Measurements from ENCODE around the gene RPS16.

RPS16 gene

DNA sequence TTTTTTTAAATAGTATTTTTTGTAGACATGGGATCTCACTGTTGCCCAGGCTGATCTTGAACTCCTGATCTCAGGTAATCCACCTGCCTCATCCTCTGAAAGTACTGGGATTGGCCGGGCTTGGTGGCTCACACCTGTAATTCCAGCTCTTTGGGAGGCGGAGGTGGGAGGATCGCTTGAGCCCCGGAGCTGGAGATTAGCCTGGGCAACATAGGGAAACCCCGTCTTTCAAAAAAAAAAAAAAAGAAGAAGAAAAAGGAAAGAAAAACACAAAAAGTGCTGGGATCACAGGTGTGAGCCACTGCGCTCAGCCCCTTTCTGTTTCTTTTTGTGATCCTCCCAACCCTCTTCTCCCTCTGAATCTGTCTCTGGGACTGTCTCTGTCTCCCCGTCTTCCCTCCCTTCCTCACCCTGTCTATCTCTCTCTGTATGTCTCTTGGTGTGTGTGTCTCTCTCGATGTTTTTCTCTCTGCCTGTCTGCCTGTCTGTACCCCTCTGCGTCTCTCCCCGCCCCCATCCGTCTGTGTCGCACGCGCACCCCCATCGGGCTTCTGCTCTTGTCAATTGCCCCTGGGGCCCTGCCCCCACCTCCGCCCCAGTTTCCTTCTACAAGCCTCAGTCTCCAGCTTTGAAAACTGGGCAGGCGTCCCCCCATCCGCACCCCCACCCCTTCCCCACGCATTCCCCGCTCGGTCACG lies 29.6 kb downstream of the RPS16 start (continued):
- TF ChIP-seq, protein P1, sequence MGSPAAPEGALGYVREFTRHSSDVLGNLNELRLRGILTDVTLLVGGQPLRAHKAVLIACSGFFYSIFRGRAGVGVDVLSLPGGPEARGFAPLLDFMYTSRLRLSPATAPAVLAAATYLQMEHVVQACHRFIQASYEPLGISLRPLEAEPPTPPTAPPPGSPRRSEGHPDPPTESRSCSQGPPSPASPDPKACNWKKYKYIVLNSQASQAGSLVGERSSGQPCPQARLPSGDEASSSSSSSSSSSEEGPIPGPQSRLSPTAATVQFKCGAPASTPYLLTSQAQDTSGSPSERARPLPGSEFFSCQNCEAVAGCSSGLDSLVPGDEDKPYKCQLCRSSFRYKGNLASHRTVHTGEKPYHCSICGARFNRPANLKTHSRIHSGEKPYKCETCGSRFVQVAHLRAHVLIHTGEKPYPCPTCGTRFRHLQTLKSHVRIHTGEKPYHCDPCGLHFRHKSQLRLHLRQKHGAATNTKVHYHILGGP (tag by site-specific recombination; IDR thresholded peaks at IDR 0.05): 0 out of 2 replicates have a peak, but pooled peaks have one; percentile 18
- TF ChIP-seq ZNF664 (tag by site-specific recombination; IDR thresholded peaks at IDR 0.05) (no peak), ZNF366 (tag by site-specific recombination; conservative IDR thresholded peaks at IDR 0.05) (peak; percentile 86), ZNF350 (tag by site-specific recombination; IDR thresholded peaks at IDR 0.05) (no peak), ZNF530 (tag by site-specific recombination; IDR thresholded peaks at IDR 0.05; ENCODE audit: low read depth) (no peak), ZBTB8A (tag by site-specific recombination; IDR thresholded peaks at IDR 0.05) (peak; percentile 24), ZNF529 (tag by site-specific recombination; IDR thresholded peaks at IDR 0.05; ENCODE audit: insufficient replicate concordance) (no peak), ZNF560 (tag by site-specific recombination; IDR thresholded peaks at IDR 0.05; ENCODE audit: borderline replicate concordance) (no peak), ZNF600 (tag by site-specific recombination; IDR thresholded peaks at IDR 0.05) (no peak), ZNF514 (tag by site-specific recombination; IDR thresholded peaks at IDR 0.05) (0 out of 2 replicates have a peak, but pooled peaks have one; percentile 9), ZNF221 (tag by site-specific recombination; IDR thresholded peaks at IDR 0.05; ENCODE audit: borderline replicate concordance) (no peak), EGR2 (tag by site-specific recombination; IDR thresholded peaks at IDR 0.05; ENCODE audit: low read depth) (peak; percentile 61), ZNF776 (tag by site-specific recombination; IDR thresholded peaks at IDR 0.05; ENCODE audit: borderline replicate concordance) (no peak), ZNF701 (tag by site-specific recombination; IDR thresholded peaks at IDR 0.05) (no peak), ZNF211 (tag by site-specific recombination; IDR thresholded peaks at IDR 0.05; ENCODE audit: low read depth) (no peak), YY2 (tag by site-specific recombination; IDR thresholded peaks at IDR 0.05) (no peak), ZNF214 (tag by site-specific recombination; IDR thresholded peaks at IDR 0.05; ENCODE audit: borderline replicate concordance) (no peak), ZNF658 (tag by site-specific recombination; IDR thresholded peaks at IDR 0.05) (no peak), ZNF544 (tag by site-specific recombination; IDR thresholded peaks at IDR 0.05) (no peak), ZNF629 (tag by site-specific recombination; IDR thresholded peaks at IDR 0.05) (no peak; the same call in 1 of the 2 replicates), IKZF3 (tag by site-specific recombination; IDR thresholded peaks at IDR 0.05) (no peak), ZNF133 (tag by site-specific recombination; IDR thresholded peaks at IDR 0.05) (no peak), MEIS1 (CRISPR knock-in tag; IDR thresholded peaks at IDR 0.05; ENCODE audit: borderline replicate concordance) (no peak), GLIS1 (tag by site-specific recombination; IDR thresholded peaks at IDR 0.05) (no peak; the same call in 1 of the 2 replicates), ZNF426 (tag by site-specific recombination; IDR thresholded peaks at IDR 0.05) (no peak)
- TF ChIP-seq, protein P2, sequence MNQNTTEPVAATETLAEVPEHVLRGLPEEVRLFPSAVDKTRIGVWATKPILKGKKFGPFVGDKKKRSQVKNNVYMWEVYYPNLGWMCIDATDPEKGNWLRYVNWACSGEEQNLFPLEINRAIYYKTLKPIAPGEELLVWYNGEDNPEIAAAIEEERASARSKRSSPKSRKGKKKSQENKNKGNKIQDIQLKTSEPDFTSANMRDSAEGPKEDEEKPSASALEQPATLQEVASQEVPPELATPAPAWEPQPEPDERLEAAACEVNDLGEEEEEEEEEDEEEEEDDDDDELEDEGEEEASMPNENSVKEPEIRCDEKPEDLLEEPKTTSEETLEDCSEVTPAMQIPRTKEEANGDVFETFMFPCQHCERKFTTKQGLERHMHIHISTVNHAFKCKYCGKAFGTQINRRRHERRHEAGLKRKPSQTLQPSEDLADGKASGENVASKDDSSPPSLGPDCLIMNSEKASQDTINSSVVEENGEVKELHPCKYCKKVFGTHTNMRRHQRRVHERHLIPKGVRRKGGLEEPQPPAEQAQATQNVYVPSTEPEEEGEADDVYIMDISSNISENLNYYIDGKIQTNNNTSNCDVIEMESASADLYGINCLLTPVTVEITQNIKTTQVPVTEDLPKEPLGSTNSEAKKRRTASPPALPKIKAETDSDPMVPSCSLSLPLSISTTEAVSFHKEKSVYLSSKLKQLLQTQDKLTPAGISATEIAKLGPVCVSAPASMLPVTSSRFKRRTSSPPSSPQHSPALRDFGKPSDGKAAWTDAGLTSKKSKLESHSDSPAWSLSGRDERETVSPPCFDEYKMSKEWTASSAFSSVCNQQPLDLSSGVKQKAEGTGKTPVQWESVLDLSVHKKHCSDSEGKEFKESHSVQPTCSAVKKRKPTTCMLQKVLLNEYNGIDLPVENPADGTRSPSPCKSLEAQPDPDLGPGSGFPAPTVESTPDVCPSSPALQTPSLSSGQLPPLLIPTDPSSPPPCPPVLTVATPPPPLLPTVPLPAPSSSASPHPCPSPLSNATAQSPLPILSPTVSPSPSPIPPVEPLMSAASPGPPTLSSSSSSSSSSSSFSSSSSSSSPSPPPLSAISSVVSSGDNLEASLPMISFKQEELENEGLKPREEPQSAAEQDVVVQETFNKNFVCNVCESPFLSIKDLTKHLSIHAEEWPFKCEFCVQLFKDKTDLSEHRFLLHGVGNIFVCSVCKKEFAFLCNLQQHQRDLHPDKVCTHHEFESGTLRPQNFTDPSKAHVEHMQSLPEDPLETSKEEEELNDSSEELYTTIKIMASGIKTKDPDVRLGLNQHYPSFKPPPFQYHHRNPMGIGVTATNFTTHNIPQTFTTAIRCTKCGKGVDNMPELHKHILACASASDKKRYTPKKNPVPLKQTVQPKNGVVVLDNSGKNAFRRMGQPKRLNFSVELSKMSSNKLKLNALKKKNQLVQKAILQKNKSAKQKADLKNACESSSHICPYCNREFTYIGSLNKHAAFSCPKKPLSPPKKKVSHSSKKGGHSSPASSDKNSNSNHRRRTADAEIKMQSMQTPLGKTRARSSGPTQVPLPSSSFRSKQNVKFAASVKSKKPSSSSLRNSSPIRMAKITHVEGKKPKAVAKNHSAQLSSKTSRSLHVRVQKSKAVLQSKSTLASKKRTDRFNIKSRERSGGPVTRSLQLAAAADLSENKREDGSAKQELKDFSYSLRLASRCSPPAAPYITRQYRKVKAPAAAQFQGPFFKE (tag by site-specific recombination; IDR thresholded peaks at IDR 0.05; ENCODE audit: borderline replicate concordance): no peak
- TF ChIP-seq, protein P3, sequence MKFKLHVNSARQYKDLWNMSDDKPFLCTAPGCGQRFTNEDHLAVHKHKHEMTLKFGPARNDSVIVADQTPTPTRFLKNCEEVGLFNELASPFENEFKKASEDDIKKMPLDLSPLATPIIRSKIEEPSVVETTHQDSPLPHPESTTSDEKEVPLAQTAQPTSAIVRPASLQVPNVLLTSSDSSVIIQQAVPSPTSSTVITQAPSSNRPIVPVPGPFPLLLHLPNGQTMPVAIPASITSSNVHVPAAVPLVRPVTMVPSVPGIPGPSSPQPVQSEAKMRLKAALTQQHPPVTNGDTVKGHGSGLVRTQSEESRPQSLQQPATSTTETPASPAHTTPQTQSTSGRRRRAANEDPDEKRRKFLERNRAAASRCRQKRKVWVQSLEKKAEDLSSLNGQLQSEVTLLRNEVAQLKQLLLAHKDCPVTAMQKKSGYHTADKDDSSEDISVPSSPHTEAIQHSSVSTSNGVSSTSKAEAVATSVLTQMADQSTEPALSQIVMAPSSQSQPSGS (tag by site-specific recombination; IDR thresholded peaks at IDR 0.05; ENCODE audit: low read depth): no peak
- TF ChIP-seq, protein P4, sequence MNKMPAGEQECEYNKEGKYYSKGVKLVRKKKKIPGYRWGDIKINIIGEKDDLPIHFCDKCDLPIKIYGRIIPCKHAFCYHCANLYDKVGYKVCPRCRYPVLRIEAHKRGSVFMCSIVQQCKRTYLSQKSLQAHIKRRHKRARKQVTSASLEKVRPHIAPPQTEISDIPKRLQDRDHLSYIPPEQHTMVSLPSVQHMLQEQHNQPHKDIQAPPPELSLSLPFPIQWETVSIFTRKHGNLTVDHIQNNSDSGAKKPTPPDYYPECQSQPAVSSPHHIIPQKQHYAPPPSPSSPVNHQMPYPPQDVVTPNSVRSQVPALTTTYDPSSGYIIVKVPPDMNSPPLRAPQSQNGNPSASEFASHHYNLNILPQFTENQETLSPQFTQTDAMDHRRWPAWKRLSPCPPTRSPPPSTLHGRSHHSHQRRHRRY (tag by site-specific recombination; IDR thresholded peaks at IDR 0.05): no peak
- TF ChIP-seq, protein P5, sequence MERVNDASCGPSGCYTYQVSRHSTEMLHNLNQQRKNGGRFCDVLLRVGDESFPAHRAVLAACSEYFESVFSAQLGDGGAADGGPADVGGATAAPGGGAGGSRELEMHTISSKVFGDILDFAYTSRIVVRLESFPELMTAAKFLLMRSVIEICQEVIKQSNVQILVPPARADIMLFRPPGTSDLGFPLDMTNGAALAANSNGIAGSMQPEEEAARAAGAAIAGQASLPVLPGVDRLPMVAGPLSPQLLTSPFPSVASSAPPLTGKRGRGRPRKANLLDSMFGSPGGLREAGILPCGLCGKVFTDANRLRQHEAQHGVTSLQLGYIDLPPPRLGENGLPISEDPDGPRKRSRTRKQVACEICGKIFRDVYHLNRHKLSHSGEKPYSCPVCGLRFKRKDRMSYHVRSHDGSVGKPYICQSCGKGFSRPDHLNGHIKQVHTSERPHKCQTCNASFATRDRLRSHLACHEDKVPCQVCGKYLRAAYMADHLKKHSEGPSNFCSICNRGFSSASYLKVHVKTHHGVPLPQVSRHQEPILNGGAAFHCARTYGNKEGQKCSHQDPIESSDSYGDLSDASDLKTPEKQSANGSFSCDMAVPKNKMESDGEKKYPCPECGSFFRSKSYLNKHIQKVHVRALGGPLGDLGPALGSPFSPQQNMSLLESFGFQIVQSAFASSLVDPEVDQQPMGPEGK (tag by site-specific recombination; IDR thresholded peaks at IDR 0.05): peak; percentile 95
